Forelimb muscle (tissue), 1 donor: ENCODE data around the gene SPECC1L. TPM values are rescaled to one million over a fixed set of nuclear protein-coding genes. Genes with fewer than 3 reads are reported as not detected.

ENCODE experiments used
- DNase-seq: peaks from one replicate; pipeline ENCODE4 v3.0.0-alpha.2; 2013; ENCODE audit warnings: low read depth
- polyA plus RNA-seq: library from polyadenylated mRNA; unstranded; fragments of 120-200 nt; gene quantifications from one replicate; pipeline ENCODE4 v1.2.1, GENCODE V29; 2013; ENCODE audit not compliant: insufficient read length

SPECC1L gene
- polyA plus RNA-seq, 1 donor, result 25.1 TPM

DNA sequence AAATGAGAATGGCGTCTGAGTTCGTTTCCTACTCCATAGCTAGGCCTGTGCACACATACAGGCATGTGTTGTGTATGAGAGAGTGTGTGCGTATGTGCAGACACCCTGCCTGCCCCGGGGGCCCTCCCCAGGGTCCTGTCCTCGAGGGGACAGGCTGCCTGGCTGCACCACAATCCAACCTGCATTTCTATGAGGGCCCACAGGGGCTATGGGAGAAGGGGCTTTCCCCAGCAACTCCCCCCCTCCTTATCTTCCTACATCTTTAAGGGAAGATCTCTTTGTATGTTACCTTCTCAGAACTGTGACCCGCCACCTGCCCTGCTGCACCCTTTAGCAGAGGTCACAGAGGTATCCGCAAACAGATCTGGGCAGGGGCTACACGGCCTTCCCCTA, 171.7 kb downstream of the SPECC1L start:
- DNase-seq, result no peak

DNA sequence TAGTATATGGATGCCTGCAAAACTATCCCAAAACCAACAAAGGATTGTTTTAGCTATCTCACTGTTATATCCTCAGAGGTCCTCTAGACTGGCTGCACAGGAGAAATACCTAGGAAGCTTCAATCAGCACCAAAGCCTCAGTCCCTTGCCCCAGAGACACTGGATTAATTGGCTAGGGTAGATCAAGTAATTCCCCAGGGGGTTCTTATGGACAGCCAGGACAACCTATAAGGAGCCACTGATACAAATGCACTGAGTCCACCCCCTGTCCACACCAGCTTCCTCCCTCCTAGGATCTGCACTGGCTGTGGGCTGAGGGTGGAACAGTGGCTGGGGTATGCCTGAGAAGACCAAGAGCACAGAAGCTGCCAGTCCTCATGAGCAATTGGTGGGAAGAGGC, 173.0 kb downstream of the SPECC1L start:
- DNase-seq, result no peak

DNA sequence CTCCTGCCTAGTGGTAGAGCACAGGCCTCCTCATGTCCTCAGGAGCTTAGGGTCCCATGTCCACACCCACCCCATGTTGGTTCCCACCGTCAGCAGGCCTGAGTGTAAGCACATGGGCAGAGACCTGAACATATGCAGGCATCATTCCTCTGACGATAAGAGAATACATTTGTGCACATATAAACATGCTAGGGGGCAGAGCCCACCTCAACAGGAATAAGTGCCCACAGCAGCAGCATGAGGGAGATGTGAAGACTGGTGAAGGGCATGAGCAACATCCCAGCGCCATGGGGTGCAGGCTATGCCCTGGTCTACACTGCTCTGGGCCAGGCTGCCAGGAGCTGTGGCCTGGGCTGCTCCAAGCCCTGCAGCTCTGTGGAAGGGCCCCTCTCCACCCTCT, 173.6 kb downstream of the SPECC1L start:
- DNase-seq, result no peak

DNA sequence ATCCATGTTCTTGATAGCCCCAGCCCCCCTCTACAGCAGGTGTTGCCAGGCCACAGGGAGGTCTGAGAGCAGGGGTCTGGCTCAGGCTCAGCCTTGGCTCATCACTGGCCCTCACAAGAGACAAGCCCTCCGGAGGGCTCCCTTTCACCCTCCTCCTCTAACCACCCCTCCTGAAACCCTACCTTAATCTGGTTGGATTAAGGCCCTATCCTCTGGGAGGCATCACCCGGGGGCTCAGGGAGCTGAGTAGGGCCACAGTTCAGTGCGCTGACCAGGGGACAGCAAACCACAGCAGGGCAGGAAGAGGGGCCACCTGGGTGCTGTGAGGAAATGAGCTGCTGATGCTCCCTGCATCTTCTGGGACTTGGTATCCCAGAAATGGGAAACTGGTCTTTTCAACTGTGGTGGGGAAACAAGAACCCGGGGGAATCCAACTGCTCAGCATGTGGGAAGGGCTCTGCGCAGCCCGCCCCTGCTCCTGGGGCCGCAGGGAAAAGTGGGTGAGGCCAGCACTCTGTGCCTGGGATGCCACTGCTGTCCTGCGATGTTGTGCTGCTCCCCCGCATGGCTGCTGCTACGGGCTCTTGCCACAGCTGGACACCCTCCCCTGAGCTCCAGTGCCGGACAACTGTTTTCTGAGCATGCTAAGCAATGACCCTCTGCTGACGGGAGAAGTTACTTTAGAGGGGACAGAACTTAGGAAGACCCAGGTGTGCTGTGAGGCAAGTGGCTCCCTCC, 174.3 kb downstream of the SPECC1L start:
- DNase-seq, result no peak

DNA sequence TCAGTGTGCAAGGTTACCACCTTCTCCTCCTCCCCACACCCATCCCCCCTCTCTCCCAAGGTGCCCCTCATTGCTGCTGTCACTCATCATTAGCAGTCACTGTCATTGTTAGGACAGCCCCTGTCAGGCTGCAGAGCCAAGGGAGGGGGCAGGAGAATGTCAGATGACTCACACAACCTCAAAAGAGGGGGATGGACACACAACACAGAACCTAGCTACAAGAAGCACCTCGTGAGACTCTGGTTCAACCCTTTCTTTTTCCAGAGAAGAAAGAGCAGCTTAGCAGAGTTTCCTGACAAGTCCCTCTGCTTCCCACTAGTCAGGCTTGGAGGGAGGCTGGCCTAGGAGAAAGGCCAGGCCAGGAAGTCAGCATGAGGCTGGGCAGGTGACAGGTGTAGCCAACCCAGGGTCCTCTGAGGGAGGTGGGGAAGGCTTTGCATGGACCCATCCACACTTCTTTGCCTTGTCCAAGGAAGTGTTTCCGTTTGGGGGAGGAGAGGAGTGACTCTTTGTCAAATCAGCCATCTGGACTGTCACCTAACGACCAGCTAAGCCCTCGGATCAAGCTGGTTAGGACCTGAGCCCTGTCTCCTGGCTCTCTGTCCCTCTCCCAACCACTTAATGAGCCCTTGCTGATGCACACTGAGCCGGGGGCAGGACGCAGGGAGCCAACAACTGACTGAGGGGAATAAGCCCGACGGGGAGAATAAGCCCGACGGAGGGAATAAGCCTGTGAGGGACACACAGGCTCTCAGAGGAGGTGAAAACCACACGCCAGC, 175.0 kb downstream of the SPECC1L start:
- no peak for DNase-seq

DNA sequence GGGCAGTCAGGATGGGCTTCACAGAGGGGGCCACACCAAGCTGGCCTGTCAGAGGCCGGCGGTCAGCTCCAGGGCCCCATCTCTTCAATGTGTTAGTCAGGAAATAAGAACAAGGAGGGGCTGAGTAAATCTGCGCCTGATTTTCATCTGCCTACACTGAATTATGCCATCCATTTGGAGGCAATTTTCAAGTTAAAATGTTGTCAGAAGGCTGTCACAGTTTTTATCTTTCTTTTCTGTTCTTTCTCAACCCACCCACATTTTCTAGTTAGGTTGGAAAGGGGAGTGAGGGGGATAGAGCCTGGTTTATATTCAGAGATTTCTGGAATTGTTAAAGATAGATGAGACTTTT, 175.6 kb downstream of the SPECC1L start:
- no peak for DNase-seq

DNA sequence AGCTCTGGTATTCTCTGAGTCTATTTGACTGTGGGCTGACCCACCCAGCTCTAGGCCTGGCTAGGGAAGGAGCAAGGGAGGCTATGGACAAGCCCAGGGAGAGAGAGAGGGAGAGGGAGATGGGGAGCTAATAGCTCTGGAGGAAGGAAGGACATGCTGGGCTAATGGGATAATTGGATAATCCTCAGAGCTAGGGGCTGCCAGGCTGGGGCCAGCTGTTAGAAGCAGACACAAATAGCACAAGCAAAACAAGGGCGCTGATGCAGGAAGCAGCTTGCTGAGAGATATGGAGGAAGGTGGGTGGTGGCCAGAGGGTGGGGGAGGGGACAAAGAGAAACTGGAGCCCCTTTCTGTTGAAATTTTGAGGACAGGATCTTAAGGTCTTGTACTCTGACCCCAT, 180.0 kb downstream of the SPECC1L start:
- no peak for DNase-seq

DNA sequence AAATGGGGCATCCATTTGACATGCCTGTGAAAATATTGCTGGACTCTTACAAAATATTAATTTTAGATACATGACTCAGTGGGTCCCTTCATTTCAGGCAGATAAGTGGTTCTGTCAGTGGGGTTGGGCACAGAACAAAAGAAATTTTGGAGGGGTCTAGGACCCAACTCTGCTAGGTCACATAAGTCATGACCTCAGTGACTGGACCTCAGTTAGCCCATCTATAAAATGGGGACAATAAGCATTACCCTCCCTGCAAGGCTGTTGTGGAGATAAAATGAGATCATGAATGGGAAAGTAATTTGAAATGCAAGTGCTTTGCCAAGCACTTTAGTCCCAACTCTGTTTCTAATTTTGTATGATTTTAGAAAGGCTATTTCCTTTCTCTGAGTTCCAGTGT, 180.5 kb downstream of the SPECC1L start:
- no peak for DNase-seq

DNA sequence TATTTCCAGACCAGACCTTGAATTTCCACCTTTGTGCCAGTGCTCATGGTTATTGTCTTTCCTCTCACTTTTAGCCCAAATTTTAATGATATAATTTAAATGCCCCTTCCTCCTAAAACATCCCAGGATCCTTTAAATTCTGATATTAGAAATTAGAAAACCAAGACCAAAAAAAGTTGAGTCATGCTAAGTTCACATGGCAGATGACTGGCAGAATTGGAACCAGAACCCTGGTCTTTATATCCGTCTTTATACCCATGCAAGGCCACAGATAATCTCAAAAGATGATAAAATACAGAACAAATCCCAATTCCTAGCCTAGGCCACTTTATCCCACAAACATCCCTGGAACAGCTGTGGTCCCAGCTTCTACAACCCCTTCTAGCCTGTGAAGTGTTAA, 183.2 kb downstream of the SPECC1L start:
- DNase-seq, result no peak

DNA sequence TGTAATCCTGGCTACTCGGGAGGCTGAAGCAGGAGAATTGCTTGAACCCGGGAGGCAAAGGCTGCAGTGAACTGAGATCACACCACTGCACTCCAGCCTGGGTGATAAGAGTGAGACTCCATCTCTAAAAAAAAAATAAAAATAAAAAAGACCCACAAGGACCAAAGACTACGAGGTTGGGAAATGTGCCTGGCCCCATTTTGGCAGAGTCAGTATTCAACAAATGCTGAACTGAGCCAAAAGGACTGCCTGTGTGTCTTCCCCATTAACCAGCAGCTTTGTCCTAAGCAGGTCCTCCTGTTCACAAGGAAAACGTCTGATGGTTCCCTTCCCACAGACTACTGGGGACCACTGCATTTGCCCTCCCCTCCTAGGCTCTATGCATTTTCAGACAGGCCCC, 184.4 kb downstream of the SPECC1L start:
- no peak for DNase-seq

DNA sequence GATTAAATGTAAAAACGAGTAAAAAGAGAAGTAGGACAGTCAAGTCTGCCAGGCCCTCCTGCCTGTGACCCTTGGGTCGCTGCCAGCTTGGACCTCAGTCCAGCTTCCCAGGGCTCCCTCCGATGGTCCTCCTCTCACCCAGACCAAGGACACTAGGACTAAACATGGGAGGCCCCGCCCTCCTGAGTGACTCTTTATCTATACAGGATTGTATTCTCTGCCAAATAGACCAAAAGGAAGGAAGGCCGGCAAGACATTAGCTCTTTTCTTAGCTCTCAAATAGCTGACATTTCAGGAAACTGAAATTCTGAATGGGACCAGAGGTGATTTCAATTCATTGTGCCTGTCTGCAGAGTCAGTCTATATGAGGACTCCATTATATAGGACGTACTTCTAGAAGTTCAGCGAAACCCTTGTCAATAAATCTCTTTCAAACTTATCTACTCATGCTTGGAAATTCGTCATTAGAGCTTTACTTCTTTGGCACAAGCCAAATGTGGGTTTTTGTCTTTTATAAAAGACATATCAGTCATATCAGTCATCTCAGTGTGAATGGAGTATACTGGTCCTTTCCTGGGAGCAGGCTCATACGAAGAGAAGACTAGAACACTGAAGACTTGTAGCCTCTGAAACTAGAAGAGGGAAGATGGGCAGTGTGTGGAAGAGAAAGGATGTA, 185.3 kb downstream of the SPECC1L start:
- DNase-seq, result no peak

DNA sequence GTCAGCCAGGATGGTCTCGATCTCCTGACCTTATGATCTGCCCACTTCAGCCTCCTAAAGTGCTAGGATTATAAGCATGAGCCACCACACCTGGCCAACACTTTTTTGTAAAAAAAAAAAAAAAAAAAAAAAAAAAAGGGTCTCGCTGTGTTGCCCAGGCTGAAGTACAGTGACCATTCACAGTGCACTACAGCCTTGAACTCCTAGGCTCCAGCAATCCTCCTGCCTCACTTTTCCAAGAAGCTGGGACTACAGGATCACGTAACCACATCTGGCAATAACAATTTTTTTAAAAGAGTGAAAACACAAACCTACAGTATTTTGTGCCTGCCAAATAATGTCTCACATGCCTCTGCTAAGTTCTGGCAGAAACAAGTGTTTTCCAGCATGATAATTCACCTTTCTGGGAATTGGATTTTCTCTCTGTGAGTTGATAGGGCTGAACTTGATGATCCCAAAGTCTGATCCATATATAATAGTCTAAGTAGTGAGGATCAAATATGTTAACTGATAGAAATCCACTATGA, 187.3 kb downstream of the SPECC1L start:
- no peak for DNase-seq

DNA sequence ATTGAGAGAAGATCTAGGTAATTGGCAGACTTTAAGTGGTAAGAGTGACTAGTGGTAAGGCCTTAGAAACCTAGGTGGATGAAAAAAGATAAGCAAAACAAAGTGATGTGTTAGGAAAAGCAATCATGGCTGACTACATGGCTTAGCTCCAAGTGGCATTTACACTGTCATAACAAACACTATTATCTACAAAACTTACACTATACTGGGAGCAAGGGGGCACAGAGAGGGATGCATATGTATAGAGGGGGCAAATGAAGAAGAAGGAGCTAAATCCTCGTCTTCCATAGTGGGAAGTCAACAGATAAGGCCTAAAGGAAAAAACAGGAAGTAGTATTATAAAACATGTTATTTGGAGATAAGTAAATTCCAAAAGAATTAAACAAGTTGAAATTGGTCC, 189.3 kb downstream of the SPECC1L start:
- no peak for DNase-seq

DNA sequence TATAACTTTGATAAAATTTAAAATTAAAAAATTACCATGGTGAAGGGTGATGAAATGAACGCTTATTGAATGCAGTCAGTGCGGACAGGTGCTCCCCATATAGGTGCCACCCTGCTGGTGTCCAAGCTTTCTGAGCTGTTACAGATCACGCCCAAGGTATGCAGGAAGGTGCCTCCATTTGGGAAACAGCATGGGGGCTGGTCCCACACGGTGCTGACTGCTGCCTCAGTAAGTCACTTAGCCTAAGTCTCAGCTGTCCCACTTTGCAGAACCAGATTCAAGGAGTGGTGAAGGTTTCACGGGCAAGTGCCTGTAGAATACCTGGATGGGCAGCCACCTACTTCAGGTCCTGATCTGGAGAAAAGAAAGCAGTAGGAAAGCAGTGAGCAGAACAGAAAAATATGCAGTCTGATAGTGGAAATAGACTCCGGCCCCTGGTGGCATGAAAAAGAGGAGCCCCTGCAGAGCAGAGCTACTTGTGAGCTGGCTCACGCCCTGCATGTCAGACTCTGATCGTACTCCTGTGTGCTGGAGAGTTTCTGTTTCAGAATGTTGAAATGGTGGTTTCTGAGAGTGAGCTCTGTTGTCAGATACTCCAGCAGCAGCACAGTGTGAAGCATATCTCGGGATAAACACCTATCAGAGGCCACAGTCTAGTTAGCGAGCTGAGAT, 189.9 kb downstream of the SPECC1L start:
- no peak for DNase-seq

DNA sequence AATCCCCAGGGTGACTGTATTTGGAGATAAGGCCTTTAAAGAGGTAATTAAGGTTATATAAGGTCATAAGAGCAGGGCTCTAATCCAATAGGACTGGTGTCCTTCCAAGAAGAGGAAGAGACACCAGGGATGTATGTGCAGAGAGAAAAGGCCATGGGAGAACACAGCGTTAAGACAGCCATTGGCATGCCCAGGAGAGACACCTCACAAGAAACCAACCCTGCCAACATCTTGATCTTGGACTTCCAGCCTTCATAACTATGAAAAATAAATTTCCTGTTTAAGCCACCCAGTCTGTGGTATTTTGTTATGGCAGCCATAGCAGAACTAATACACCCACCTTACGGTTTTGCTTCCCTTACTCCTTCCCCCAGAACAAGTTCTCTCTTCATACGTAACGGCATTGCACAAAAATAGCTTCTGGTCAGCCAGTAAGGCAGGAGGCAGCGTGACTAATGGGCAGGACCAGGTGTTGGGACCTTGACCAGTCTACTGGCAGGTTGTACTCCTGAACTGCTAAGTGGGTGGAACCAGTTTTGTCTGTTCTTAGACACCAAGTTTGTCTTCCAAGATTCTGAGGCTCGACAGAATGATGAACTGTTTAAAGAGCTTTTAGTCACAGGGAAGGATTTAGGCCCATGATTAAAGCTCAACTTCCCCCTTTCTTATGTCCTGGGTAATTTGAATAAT, 192.6 kb downstream of the SPECC1L start:
- DNase-seq, result no peak

DNA sequence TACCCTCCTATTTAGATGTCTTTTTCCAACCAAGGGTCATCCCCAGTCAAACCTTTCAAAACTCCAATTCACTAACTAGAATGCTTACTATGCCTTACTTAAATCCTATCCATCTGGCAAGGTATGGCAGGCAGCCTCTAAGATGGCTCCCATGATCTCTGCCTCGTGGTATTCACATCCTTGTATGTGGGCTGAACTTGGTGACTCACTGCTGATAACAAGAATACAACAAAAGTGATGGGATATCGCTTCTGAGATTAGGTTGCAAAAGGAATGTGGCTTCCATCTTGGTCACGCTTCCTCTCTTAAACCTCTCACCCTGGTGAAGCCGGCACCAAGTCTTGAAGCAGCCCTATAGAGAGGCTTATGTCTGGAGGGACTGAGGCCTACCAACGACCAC, 194.9 kb downstream of the SPECC1L start:
- DNase-seq, result no peak

DNA sequence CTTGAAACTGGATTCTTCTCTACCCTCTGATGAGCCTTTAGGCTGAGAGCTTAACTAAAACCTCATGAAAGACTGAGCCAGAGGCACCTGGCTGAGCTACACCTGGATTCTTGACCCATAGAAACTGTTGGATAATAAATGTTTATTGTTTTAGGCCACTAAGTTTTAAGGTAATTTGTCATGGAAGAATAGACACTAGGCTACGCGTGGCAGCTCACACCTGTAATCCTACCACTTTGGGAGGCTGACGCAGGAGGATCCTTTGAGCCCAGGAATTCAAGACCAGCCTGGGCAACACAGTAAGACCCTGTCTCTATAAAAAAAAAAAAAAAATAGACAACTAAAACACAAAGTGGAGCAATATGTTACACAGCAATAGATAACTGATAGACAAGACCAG, 195.3 kb downstream of the SPECC1L start:
- no peak for DNase-seq

DNA sequence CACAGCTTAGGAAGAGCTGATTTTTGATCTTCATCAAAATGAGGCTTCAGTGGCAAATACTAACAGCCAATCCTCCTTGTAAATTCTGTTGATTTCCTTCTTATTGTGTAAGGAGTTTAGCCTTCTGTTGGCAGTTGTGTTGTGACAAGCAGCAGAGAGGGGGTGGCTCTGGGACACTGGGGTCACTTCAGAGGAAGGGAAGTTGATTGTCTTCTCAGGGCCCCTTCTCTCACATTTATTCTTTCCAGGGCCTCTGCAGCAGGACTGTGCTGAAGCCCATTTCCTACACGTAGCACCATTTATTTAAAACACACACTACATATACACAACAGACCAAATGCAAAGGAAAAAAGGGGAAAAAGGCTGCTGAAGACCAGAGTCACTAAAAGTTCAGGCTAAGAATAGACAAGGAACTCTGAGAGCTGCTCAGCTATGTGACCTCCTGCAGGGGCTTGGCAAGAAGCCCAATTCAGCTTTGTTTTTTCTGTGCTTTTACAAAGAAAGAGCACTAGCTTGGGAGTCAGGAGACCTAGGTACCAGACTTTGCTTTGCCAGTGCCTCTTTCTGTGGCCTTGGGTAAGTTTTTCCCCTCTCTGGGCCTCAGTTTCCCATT, 196.2 kb downstream of the SPECC1L start:
- DNase-seq, result peak; percentile 70

DNA sequence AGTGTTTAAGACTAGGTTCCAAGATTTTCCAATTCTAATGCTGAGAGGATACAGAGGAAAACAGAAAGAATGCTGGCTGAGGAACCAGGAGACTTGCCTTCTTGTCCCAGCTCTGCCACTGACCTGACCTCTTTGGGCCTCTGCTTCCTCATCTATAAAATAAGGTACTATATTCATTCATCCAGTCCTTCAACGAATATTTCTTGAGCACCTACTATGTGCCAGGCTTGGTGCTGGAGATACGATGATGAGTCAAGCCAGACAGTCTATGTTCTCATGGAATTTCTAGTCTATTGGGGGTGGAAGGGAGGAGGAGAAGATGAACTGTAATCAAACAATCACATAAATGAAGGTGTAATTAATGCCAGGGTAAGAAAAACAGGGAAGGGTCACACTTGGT, 196.7 kb downstream of the SPECC1L start:
- no peak for DNase-seq
